Measurements from ENCODE around the gene GIPR.

- TF ChIP-seq POLR2A (IDR thresholded peaks at IDR 0.05) (no peak), CTCF (IDR thresholded peaks at IDR 0.05) (no peak)
These were observed 31.7 kb upstream of the GIPR start for GRCh38 chr19:45636275-45636674.

Measured in tibial nerve (tissue), 3 donors.